Lower leg skin (tissue), 3 donors: ENCODE measurements around the gene OGDHL.
"Not testable (repeated sequence)": the region's sequence is repeated elsewhere in the genome, so short reads cannot be mapped to it uniquely, and the experiment has no call there.

Experiments used
- POLR2A ChIP-seq, 2 donors: fragments of 450-650 bp; IDR thresholded peaks; one replicate each; pipeline ENCODE4 v1.6.1; 2016 to 2017; ENCODE audit warnings: antibody characterized with exemption in 2 of 2, mild to moderate bottlenecking in 1 of 2, moderate library complexity in 1 of 2
- TF ChIP-seq, protein P1 (sequence below), 3 donors: fragments of 450-650 bp; IDR thresholded peaks; one replicate each; pipeline ENCODE4 v1.5.1; 2016; ENCODE audit warnings: antibody characterized with exemption in 3 of 3, mild to moderate bottlenecking in 3 of 3, moderate library complexity in 2 of 3

DNA sequence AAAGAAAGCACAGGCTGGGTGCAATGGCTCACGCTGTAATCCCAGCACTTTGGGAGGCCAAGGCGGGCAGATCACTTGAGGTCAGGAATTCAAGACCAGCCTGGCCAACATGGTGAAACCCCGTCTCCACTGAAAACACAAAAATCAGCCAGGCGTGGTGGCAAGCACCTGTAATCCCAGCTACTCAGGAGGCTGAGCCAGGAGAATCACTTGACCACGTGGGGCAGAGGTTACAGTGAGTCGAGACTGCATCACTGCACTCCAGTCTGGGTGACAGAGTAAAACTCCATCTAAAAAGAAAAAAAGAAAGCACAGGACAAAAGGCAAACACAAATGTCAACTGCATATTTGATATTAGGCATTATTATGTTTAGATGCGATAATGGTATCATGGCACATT lies 7.2 kb downstream of the OGDHL start:
- TF ChIP-seq, protein P1, sequence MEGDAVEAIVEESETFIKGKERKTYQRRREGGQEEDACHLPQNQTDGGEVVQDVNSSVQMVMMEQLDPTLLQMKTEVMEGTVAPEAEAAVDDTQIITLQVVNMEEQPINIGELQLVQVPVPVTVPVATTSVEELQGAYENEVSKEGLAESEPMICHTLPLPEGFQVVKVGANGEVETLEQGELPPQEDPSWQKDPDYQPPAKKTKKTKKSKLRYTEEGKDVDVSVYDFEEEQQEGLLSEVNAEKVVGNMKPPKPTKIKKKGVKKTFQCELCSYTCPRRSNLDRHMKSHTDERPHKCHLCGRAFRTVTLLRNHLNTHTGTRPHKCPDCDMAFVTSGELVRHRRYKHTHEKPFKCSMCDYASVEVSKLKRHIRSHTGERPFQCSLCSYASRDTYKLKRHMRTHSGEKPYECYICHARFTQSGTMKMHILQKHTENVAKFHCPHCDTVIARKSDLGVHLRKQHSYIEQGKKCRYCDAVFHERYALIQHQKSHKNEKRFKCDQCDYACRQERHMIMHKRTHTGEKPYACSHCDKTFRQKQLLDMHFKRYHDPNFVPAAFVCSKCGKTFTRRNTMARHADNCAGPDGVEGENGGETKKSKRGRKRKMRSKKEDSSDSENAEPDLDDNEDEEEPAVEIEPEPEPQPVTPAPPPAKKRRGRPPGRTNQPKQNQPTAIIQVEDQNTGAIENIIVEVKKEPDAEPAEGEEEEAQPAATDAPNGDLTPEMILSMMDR (IDR thresholded peaks at IDR 0.05) = not testable (repeated sequence)
- not testable (repeated sequence) for TF ChIP-seq POLR2A (IDR thresholded peaks at IDR 0.05)
